VCaP (cell line): Measurements from ENCODE around the gene CPEB3.

Experiments used
- H3K27ac ChIP-seq: fragments of 450-650 bp; 2 replicates; pipeline ENCODE4 v1.5.1; 2017
- TF ChIP-seq, protein P1 (sequence below): fragments of 450-650 bp; conservative IDR thresholded peaks from 2 replicates; pipeline ENCODE4 v1.5.1; 2017; ENCODE audit warnings: mild to moderate bottlenecking, moderate library complexity

The CPEB3 gene

DNA sequence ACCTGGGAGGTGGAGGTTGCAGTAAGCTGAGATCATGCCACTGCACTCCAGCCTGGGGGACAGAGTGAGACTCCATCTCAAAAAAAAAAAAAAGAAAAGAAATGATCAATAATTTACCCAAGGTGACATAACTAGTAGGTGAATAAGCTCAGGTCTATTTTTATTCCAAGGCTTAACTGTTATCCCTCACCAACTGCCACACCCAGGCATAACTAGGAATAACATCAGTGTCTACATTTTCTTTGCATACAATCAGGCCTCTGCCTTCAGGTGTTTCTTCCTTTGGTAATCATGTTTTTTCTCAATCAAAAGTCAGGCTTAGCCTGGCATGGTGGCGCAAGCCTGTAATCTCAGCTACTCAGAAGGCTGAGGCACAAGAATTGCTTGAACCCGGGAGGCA is 26.6 kb downstream of the CPEB3 start:
- TF ChIP-seq, protein P1, sequence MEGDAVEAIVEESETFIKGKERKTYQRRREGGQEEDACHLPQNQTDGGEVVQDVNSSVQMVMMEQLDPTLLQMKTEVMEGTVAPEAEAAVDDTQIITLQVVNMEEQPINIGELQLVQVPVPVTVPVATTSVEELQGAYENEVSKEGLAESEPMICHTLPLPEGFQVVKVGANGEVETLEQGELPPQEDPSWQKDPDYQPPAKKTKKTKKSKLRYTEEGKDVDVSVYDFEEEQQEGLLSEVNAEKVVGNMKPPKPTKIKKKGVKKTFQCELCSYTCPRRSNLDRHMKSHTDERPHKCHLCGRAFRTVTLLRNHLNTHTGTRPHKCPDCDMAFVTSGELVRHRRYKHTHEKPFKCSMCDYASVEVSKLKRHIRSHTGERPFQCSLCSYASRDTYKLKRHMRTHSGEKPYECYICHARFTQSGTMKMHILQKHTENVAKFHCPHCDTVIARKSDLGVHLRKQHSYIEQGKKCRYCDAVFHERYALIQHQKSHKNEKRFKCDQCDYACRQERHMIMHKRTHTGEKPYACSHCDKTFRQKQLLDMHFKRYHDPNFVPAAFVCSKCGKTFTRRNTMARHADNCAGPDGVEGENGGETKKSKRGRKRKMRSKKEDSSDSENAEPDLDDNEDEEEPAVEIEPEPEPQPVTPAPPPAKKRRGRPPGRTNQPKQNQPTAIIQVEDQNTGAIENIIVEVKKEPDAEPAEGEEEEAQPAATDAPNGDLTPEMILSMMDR: no peak
- H3K27ac ChIP-seq: no peak overlapping the region

DNA sequence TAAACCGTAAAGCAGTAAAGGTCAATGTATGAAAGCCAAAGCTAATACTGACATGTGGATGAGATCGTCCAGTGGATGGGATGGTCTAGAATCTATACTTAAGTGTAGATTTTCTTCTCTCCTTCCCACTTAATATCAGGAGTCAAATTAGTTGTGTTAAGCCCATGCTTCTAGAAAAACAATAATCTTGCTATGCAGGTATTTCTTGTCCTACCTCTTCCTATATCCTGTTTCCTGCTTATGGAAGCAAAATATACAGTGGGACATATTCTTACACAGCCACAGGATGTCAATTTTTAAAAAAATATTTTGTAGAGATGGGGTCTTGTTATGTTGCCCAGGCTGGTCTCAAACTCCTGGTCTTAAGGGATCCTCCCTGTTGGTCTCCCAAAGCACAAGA is 27.5 kb downstream of the CPEB3 start:
- peak overlapping the region; percentile 42 for H3K27ac ChIP-seq
- TF ChIP-seq, protein P1: no peak

DNA sequence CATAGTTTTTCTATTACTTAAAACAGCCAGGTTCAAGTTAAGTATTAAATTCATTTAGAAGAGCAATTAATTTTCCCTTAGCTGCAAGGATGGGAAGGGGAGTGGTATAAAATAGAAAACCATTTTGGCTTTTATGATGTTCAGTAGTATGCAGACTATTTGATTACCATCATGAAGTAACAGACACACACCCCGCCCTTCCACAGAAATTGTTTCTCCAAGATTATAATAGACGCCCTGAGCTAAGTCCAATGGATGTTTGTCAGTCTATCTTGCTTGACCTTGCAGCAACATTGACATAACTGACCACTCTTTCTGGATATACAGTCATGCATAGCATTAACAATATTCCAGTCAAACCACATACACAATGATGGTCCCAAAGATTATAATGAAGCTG is 42.3 kb downstream of the CPEB3 start:
- TF ChIP-seq, protein P1: no peak
- H3K27ac ChIP-seq: no peak overlapping the region

DNA sequence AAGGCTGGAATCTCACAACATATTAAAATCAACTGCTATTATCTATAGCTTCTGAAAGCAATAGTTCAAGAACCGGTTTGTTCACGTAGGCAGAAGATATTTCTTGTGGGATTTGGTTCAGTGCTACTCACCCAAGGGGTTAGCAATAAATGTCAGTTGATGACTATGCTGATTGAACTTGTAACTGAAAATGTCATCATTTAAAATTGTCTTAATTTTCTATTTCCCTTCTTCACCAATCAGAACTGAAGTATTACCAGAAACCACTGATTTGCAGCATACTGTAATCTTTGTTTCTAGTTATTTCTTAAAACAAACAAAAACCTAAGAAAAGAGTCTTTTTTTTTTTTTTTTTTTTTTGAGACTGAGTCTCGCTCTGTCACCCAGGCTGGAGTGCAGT is 46.1 kb downstream of the CPEB3 start:
- TF ChIP-seq, protein P1: no peak
- H3K27ac ChIP-seq: peak overlapping the region; percentile 92; the same call in 1 of the 2 replicates

DNA sequence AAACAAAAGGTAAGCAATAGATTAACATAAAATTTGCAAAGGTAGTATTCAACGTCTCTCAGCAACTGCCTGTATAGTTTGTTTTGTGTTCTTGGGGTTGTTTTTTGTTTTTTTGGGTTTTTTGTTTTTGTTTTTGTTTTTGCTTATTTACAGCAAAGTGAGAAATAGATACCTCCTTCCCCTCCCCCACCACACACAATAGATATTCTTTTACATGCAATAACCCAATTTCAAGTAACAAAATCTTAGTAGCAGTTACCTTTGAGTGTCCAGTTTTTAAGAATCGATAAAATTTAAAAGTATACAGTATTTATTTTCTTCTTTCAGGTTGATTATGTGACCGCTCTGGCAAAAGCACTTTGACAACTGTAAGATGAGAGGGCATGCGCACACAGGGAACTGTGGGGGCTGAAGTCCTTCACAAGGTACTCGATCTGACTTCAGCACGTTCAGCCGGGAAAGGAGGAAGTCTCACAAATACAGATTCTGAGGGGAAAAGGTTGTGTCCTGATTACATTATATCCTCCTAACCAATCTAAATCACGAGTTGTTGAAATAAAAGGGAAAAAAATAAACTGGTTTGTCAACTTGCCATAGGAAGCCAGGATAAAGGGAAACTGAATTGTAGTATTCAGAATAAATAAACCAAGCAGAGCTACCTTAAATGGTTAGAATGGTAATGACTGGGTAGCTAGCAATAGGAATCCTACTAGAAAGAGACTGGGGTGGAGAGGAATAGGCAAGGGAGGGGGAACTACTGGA is 47.8 kb downstream of the CPEB3 start:
- TF ChIP-seq, protein P1: no peak

DNA sequence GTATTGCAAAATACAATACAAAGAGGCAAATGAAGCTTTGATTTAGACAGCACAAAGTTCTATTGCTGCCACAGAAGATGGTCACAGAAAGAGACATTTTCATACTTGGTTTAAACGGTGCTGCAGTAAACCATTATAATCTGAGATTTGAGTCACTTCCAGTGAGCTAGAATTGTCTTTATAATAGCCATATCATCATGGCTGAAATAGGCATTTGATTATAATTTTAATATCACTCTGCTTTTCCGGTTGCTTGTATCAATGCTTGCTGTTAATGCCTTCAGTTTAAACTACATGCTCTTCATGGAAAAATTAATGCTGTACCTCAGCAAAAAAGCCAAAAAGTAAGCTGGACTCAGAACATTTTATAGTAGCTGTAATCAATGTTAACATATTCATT is 48.5 kb downstream of the CPEB3 start:
- peak overlapping the region; percentile 92 for H3K27ac ChIP-seq
- TF ChIP-seq, protein P1: no peak

More for the DNA sequence above, 47.8 kb downstream of the CPEB3 start:
- H3K27ac ChIP-seq: peak overlapping the region; percentile 92

DNA sequence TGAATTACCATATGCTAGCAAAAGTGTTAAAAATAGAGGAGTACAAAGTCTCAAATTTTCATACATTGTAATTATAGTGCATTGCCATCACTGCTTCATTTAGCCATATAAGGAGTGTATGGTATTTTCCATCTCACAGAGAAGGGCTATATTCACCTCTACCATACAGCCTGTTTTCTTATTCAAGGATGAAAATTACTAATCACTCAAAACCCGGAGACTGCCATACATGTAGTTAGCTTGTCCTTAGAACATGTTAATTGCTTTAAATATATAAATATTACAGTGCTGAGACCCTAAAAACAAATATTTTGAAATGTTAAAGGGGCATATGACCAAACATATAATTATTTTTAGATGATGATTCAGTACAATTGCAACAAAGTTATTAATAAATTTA is 49.4 kb downstream of the CPEB3 start:
- H3K27ac ChIP-seq: peak overlapping the region; percentile 92
- TF ChIP-seq, protein P1: no peak
